Upper lobe of left lung (tissue), 4 donors: Measurements from ENCODE around the gene AVPR1B.

ENCODE experiments used
- EP300 ChIP-seq, 4 donors: sonication (generic); formaldehyde crosslinking; IDR thresholded peaks; one replicate each; pipeline ENCODE4 v1.5.1; 2017; ENCODE audit warnings: antibody characterized with exemption in 4 of 4, control low read depth in 2 of 4
- POLR2A ChIP-seq, 4 donors: fragments of 450-650 bp; IDR thresholded peaks; one replicate each; pipeline ENCODE4 v1.5.1; 2016 to 2017; ENCODE audit warnings: antibody characterized with exemption in 4 of 4, mild to moderate bottlenecking in 2 of 4
- POLR2AphosphoS5 ChIP-seq, 2 donors: sonication (generic); formaldehyde crosslinking; IDR thresholded peaks; one replicate each; pipeline ENCODE4 v1.5.1; 2017; ENCODE audit warnings: antibody characterized with exemption in 2 of 2
- TF ChIP-seq, protein P1 (sequence below), 6 experiments: fragments of 450-650 bp in 4 of 6; fragments of 200-600 bp in 2 of 6; sonication (generic) in 2 of 6; IDR thresholded peaks; one replicate each; pipeline ENCODE4 v1.5.1; 2016 to 2019; ENCODE audit warnings: antibody characterized with exemption in 6 of 6

DNA sequence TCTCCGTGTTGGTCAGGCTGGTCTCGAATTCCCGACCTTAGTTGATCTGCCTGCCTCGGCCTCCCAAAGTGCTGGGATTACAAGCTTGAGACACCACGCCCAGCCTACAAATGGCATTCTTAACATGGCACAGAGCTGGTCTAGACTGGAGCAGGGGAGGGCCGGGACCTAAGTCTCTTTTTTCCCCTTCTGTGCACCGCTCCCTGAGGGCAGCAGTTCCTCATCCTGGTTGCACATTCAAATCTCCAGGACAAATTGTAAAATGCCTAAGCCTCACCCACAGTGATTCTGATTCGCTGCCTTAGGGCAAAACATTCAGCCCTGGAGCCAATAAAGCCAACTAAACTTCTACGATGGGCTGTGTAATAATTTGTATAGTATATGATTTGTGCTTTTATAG is 10.1 kb upstream of the AVPR1B start:
- no peak for TF ChIP-seq POLR2A (IDR thresholded peaks at IDR 0.05)
- TF ChIP-seq, protein P1, sequence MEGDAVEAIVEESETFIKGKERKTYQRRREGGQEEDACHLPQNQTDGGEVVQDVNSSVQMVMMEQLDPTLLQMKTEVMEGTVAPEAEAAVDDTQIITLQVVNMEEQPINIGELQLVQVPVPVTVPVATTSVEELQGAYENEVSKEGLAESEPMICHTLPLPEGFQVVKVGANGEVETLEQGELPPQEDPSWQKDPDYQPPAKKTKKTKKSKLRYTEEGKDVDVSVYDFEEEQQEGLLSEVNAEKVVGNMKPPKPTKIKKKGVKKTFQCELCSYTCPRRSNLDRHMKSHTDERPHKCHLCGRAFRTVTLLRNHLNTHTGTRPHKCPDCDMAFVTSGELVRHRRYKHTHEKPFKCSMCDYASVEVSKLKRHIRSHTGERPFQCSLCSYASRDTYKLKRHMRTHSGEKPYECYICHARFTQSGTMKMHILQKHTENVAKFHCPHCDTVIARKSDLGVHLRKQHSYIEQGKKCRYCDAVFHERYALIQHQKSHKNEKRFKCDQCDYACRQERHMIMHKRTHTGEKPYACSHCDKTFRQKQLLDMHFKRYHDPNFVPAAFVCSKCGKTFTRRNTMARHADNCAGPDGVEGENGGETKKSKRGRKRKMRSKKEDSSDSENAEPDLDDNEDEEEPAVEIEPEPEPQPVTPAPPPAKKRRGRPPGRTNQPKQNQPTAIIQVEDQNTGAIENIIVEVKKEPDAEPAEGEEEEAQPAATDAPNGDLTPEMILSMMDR (IDR thresholded peaks at IDR 0.05): no peak
- TF ChIP-seq EP300 (IDR thresholded peaks at IDR 0.05): no peak
- no peak for TF ChIP-seq POLR2AphosphoS5 (IDR thresholded peaks at IDR 0.05)
